ENCODE data around the gene LCN12.

Gene LCN12

GRCh38 chr9:136958898-136959850 is 7.1 kb downstream of the LCN12 start:
- DNase-seq = no peak

- DNase-seq = no peak
Measured at GRCh38 chr9:136960212-136960937, 8.3 kb downstream of the LCN12 start.

DNA sequence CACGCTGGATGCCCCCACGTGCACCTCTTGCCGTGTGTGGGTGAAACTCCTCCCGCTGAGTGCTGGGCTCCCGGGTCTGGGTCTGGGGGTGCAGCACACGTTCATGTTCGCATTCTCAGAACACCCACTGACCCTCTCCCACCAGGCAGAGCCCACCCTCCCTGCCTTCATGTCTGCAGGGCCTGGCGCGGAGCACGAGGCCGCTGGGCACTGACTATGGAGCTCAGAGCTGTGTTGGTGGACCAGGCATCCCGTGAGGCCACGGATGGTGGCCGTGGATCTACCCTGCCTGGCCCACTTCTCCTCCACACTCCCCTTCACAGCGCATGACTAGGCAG is 8.8 kb downstream of the LCN12 start:
- no peak for DNase-seq

DNA sequence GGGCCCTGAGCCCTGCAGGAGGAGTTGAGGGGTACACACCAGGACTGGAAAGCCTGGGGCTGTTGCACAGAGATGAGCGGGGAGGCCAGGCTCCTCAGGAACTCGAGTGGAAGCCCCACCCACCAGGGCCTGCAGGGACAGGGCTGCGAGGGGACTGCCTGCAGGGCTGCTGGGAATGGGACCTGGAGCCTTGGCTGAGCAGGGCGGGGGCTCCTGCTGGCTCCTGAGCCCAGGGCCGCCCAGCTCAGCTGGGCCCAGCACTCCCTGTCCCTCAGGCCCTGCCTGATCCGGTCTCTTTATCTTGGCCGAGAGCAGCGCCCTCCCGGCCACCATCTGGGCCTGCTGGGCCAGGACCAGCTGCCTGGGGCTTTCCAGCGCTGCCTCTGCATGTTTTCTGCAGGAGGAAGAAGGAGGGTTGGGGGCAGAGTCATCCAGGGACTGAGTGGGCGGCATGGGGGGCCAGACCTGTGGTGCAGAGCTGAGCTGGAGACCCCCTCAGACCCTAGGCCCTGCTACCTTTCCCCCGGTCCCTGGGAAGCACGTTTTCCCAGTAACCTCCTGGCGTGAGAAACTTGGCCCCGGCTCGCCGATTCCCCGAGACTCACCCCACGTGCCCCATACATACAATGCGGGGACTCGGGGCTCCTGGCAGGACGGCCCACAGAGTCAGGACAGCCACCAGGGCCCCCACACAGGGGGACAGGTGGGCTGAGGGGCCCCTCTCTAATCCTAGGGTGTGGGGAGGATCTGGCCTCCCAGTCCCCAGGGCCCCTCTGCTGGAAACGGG is 9.4 kb downstream of the LCN12 start:
- DNase-seq = peak; percentile 33

GRCh38 chr9:136962163-136962562 is 10.1 kb downstream of the LCN12 start:
- no peak for DNase-seq

DNA sequence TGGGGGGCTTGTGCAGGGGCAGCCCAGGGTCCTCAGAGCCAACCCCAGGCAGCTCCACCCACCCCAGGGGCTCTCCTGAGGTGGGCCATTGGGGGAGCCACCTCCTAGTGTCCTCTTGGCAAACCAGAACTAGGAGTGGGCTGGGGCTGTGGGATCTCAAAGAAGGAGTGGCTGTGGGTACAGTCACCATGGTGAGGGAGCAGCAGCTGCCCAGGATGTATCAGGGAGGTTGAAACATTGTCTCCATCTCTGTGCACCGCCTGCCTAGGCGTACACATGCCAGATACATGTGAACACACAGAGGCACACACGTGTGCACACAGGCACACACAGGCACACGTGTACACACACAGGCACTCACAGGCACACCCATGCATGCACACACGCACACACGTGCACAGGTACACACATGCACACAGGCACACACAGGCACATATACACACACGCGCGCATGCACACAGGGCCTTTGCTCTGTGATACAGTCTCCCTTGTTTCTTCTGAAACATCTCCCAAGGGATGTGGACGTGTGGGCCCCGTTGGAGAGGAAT is 10.7 kb downstream of the LCN12 start:
- DNase-seq = no peak

GRCh38 chr9:136963341-136963740 is 11.3 kb downstream of the LCN12 start:
- DNase-seq = no peak

GRCh38 chr9:136963751-136964150 is 11.7 kb downstream of the LCN12 start:
- no peak for DNase-seq

- no peak for DNase-seq
Measured at GRCh38 chr9:136964171-136964689, 12.2 kb downstream of the LCN12 start.

- no peak for DNase-seq
Measured at GRCh38 chr9:136964833-136965422, 12.9 kb downstream of the LCN12 start.

DNA sequence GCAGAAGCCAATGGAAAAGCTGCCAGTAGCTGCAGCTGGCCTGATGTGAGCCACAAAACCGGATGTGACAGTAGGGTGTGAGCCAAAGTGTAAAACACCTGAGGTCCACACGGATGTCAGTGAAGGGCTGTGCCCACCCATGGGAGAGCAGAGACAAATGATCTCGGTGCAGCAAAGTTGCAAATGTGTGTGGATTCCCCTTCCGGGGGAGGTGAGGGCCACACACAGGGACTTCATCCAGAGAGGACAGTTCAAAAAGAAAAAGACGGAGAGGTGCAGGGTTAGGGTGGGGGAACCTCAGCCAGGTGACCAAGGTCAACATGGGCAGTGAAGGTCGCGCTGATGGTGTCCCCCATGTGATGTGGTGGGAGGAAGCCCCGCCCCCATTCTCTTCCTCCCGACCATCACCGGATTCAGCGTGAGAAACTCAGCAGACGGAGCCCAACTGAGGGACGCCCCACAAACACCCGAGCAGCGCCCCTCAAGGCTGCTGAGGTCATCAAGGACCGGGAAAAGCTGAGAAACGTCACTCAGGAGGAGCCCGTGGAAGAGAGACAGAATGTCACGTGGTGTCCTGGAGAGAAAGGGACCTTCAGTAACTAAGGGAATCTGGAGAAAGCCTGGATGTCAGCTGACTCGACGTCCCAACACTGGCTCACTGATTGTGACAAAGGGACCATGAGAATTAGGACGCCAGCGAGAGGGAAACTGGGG is 13.9 kb downstream of the LCN12 start:
- DNase-seq = peak; percentile 70

- DNase-seq = no peak
Measured at GRCh38 chr9:136968333-136969127, 16.5 kb downstream of the LCN12 start.

DNA sequence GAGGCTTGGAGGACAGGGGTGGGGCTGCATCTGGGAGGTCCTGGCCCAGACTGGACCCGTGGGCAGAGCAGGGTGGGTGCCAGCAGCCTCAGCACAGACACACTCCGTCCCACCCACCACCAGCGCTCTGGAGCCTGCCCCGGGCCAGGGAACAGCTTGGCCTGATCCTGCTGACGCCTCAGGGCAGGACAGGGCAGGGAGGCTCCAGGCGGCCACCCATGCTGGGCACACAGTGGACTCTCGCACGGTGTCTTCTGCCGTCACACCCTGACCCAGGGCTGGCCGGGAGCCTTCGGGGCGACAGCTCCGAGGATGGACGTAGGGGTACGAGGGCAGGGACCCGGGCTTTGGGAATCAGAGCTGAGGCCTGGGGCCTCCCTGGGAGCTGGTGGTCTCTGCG is 17.1 kb downstream of the LCN12 start:
- no peak for DNase-seq

GRCh38 chr9:136969774-136970173 is 17.7 kb downstream of the LCN12 start:
- no peak for DNase-seq

DNA sequence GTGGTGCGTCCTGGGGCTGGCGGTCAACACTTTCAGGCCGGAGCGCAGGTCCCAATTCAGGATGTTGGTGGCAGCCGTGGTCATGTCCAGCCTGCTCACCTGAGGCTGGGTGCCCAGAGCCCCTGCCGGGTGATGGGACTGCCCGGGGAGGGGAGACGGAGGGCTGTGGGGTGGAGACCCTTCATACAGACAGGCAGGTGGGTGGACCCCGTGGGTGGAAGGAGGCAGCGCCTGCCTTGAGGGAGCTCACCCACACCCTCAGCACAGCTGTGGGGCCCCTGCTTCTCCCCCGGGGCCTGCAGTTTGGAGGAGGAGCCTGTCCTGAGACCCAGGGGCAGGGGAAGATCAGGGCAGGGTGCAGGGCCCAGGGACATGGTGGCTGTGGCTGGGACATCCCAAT is 18.3 kb downstream of the LCN12 start:
- no peak for DNase-seq

DNA sequence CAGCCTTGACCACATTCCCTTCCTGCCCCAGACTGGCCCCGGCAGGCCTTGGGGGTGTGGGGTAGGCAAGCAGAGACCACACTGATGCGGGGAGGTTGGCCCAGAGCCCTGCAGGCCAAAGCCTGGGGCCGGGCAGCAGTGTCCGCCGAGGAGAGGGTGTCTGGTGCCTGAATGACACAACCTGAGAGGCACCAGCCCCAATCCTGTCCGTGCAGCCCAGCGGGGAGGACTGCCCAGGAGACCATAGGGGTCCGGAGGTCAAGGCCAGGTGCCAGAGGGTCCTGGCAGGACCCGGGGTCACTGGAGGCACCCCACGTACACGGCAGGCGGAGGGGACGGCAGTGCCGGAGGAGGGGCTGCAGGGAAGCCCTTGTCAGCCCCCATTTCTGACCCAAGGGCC is 19.7 kb downstream of the LCN12 start:
- no peak for DNase-seq

DNA sequence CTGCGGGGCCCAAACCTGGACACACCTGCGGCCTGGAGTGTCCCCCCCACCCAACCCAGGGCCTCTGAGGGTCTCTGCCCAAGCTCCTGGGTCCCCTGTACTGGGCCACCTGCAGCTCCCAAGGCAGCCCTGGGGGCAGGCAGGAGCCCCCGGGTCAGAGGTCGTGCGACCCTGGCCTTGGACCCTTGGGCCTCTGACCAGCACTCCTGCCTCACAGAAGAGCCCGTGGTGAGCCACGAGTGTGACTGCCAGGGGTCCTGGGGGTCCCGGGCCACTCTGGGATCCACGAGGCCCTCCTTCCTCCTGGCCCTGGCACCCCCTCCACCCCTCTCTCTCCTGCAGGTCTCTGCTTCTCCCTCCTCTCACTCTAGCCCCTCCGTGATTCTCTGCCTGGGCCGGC is 20.3 kb downstream of the LCN12 start:
- no peak for DNase-seq

DNA sequence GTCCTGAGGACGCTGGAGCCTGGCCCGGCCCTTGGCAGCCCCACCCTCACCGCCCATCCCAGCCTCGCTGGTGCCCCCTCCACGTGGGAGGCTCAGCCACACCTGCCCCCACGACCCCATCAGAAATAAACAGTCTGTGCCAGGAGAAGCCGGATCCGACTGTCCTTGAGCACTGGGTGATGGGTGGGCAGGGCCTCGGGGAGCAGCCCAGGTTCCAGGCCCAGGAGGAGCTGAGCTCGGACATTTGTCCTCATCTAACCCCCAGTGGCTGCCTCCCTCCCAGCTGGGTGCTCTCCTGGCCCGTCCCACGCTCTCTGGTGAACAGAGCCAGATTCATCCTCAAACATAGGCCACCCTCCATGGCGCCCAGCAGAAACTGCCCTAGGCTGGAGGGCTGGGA is 20.7 kb downstream of the LCN12 start:
- DNase-seq = no peak

DNA sequence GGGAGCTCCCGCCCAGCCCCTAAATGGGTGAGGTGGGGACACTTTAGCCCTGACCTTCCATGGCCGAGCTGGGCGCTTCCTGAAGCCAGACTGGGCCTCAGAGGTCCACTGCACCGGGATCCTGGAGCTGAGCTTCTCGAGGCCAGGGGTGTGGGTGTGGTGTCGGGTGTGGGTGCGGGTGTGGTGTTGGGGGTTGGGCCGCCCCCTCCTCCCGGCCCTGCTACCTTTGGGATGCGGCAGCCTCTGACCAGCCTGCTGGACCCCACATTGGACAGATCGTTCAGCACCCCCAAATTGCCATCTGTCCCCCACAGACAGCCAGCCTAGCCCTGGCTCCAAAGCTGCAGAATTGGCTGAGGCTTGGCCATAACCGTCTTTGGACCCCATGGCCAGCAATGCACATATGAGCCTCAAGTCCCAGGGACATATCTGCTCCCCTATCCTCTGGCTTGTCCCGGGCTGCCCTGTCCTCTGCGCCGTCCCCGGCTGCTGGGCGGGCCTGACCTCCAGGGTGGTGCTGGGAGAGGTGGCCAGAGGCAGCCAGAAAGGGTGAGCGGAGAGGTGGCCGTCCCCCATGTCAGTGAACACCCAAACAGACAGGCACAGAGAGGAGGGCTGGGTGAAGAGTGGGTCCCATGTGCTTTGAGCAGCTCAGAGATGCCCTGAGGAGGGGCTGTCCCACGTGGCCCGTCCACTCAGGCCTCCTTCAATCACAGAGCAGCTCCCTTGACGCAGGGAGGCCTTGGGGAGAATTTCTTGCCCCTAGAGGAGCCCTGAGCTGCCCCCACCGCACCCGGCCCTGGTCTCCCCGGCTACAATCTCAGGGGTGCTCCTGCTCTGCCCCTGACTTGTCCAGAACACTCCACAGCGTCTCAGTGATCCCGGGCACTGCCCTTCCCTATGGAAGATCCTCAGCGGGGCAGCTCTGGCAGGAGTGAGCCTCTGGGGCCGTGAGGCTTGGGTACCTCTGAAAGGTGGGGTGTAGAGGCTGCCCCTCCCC is 21.8 kb downstream of the LCN12 start:
- no peak for DNase-seq

All from eye (tissue), 1 donor.